Lower leg skin (tissue), 4 donors: ENCODE data around the gene COG1. TPM values are rescaled to one million over a fixed set of nuclear protein-coding genes. Genes with fewer than 3 reads are reported as not detected.

Experiments
- DNase-seq, 2 donors: peaks; one replicate each; pipeline ENCODE4 v3.0.0-alpha.2; 2019; ENCODE audit warnings: low spot score in 2 of 2
- H3K4me3 ChIP-seq: fragments of 200-600 bp; sonication (generic); 2 replicates; pipeline ENCODE4 v1.5.1; 2017; ENCODE audit warnings: mild to moderate bottlenecking, low read depth; ENCODE audit not compliant: poor library complexity, severe bottlenecking
- CTCF ChIP-seq, 3 donors: fragments of 450-650 bp; IDR thresholded peaks; one replicate each; pipeline ENCODE4 v1.5.1; 2016; ENCODE audit warnings: antibody characterized with exemption in 3 of 3, mild to moderate bottlenecking in 3 of 3, moderate library complexity in 2 of 3
- POLR2A ChIP-seq, 2 donors: fragments of 450-650 bp; IDR thresholded peaks; one replicate each; pipeline ENCODE4 v1.6.1; 2016 to 2017; ENCODE audit warnings: antibody characterized with exemption in 2 of 2, mild to moderate bottlenecking in 1 of 2, moderate library complexity in 1 of 2
- WGBS, 2 donors: methylation state at CpG; one replicate each; pipeline ENCODE4 v1.1.5; 2018; 5-methylcytosine and 5-hydroxymethylcytosine counted together
- intact Hi-C: fragments of 100-400 bp; cut with DNase I; formaldehyde crosslinking; loops from one replicate; pipeline ENCODE4 v1.15.0; 2023; ENCODE audit warnings: low total_unique reads
- total RNA-seq, 4 donors: library from RNA; depleted of rRNA; stranded (reverse); fragments of >200 nt; gene quantifications; one replicate each; pipeline ENCODE4 v1.1.0, GENCODE V29; 2016

The COG1 gene
- total RNA-seq, 4 donors from 2014 or later: 18.3 to 33.2 (median 23.9) TPM

- no peak for DNase-seq
- TF ChIP-seq POLR2A (IDR thresholded peaks at IDR 0.05) (no peak), CTCF (IDR thresholded peaks at IDR 0.05) (no peak)
- intact Hi-C loops: no loop called here
Observed at GRCh38 chr17:73196500-73196899, 3.6 kb downstream of the COG1 start.

GRCh38 chr17:73197161-73197560, 4.3 kb downstream of the COG1 start:
- intact Hi-C loops: no loop called here
- DNase-seq: no peak
- H3K4me3 ChIP-seq: no peak overlapping the region
- no peak for TF ChIP-seq CTCF (IDR thresholded peaks at IDR 0.05)
- TF ChIP-seq POLR2A (IDR thresholded peaks at IDR 0.05): no peak
- 74 to 88% methylated on average over 5 of the region's 5 CpGs for WGBS, 2 donors

More at GRCh38 chr17:73196500-73196899, 3.6 kb downstream of the COG1 start:
- 69 to 80% methylated on average over 13 of the region's 13 CpGs for WGBS, 2 donors
- no peak overlapping the region for H3K4me3 ChIP-seq

- WGBS, 2 donors: 88 to 89% methylated on average over 9 of the region's 9 CpGs
- no peak for DNase-seq
- intact Hi-C loops: no loop called here
- H3K4me3 ChIP-seq: no peak overlapping the region
- TF ChIP-seq POLR2A (IDR thresholded peaks at IDR 0.05) (no peak), CTCF (IDR thresholded peaks at IDR 0.05) (no peak)
Observed at GRCh38 chr17:73198201-73198929, 5.5 kb downstream of the COG1 start.

GRCh38 chr17:73198930-73199260, 6.0 kb downstream of the COG1 start:
- 92 to 96% methylated on average over 7 of the region's 7 CpGs for WGBS, 2 donors
- no peak overlapping the region for H3K4me3 ChIP-seq
- intact Hi-C loops: no loop called here
- TF ChIP-seq CTCF (IDR thresholded peaks at IDR 0.05): no peak
- TF ChIP-seq POLR2A (IDR thresholded peaks at IDR 0.05): no peak
- DNase-seq: no peak

GRCh38 chr17:73199751-73200317, 7.0 kb downstream of the COG1 start:
- intact Hi-C loops: no loop called here
- TF ChIP-seq POLR2A (IDR thresholded peaks at IDR 0.05) (no peak), CTCF (IDR thresholded peaks at IDR 0.05) (no peak)
- WGBS, 2 donors: 88 to 92% methylated on average over 8 of the region's 8 CpGs
- no peak for DNase-seq
- no peak overlapping the region for H3K4me3 ChIP-seq
